GM12878 (cell line): ENCODE data around the gene DARS1. TPM values are rescaled to one million over a fixed set of nuclear protein-coding genes. Genes with fewer than 3 reads are reported as not detected.

Experiments used
- ATF2 ChIP-seq: IDR thresholded peaks from 2 replicates; pipeline ENCODE4 v1.6.1; 2012; ENCODE audit warnings: low read length, inconsistent platforms
- BHLHE40 ChIP-seq, 2 experiments: fragments of 450-650 bp in 1 of 2; IDR thresholded peaks; 2 replicates each; pipeline ENCODE4 v1.6.1; 2011 to 2017; ENCODE audit warnings: low read depth in 2 of 2, borderline replicate concordance in 1 of 2, improper control_type of control experiment in 1 of 2, low read length in 1 of 2, mild to moderate bottlenecking in 1 of 2
- CEBPZ ChIP-seq: fragments of 150-350 bp; IDR thresholded peaks from 2 replicates; pipeline ENCODE4 v1.6.1; 2016; ENCODE audit warnings: low read depth, low read length
- CTCF ChIP-seq, 3 experiments: IDR thresholded peaks in 2 of 3; conservative IDR thresholded peaks in 1 of 3; 2 replicates each; pipeline ENCODE4 v1.5.1; 2011; ENCODE audit warnings: low read depth in 3 of 3, low read length in 3 of 3, mild to moderate bottlenecking in 3 of 3, control low read depth in 2 of 3, moderate library complexity in 2 of 3, inconsistent platforms in 1 of 3, mixed read lengths in 1 of 3; ENCODE audit not compliant: control insufficient read depth in 2 of 3, insufficient read depth in 1 of 3; ENCODE audit errors: extremely low read depth in 1 of 3
- DPF2 ChIP-seq: fragments of 450-650 bp; IDR thresholded peaks from 2 replicates; pipeline ENCODE4 v1.6.1; 2017; ENCODE audit warnings: mild to moderate bottlenecking
- ETV6 ChIP-seq, 2 experiments: fragments of 450-650 bp in 1 of 2; IDR thresholded peaks in 1 of 2; conservative IDR thresholded peaks in 1 of 2; 2 replicates each; pipeline ENCODE4 v1.6.1; 2014; ENCODE audit warnings: antibody characterized with exemption in 1 of 2, borderline replicate concordance in 1 of 2, low read depth in 1 of 2, mild to moderate bottlenecking in 1 of 2, moderate library complexity in 1 of 2
- FOXK2 ChIP-seq: fragments of 450-650 bp; IDR thresholded peaks from 2 replicates; pipeline ENCODE4 v1.6.1; 2017; ENCODE audit warnings: mild to moderate bottlenecking, moderate library complexity
- HDAC6 ChIP-seq: fragments of 200-600 bp; sonication (generic); IDR thresholded peaks from one replicate; pipeline ENCODE4 v1.8.0; 2017; ENCODE audit warnings: antibody characterized with exemption; ENCODE audit not compliant: unreplicated experiment
- IRF5 ChIP-seq: fragments of 450-650 bp; IDR thresholded peaks from 2 replicates; pipeline ENCODE4 v1.6.1; 2017; ENCODE audit warnings: borderline replicate concordance
- KDM1A ChIP-seq: fragments of 200-600 bp; sonication (generic); IDR thresholded peaks from 2 replicates; pipeline ENCODE4 v1.6.1; 2016; ENCODE audit warnings: borderline replicate concordance
- NFIC ChIP-seq: IDR thresholded peaks from 2 replicates; pipeline ENCODE4 v1.6.1; 2012; ENCODE audit warnings: low read depth, mild to moderate bottlenecking, inconsistent platforms, low read length, moderate library complexity
- NKRF ChIP-seq: fragments of 450-650 bp; conservative IDR thresholded peaks from 2 replicates; pipeline ENCODE4 v1.6.1; 2017; ENCODE audit warnings: mild to moderate bottlenecking, moderate library complexity
- NR2F1 ChIP-seq: fragments of 450-650 bp; conservative IDR thresholded peaks from 2 replicates; pipeline ENCODE4 v1.6.1; 2017; ENCODE audit warnings: mild to moderate bottlenecking
- PAX8 ChIP-seq: fragments of 450-650 bp; IDR thresholded peaks from 2 replicates; pipeline ENCODE4 v1.6.1; 2017; ENCODE audit warnings: mild to moderate bottlenecking, moderate library complexity
- PKNOX1 ChIP-seq: fragments of 450-650 bp; IDR thresholded peaks from 2 replicates; pipeline ENCODE4 v1.6.1; 2016; ENCODE audit warnings: mild to moderate bottlenecking
- RFX5 ChIP-seq: IDR thresholded peaks from 2 replicates; pipeline ENCODE4 v1.6.1; 2011; ENCODE audit warnings: low read depth, low read length, improper control_type of control experiment
- TCF7 ChIP-seq: IDR thresholded peaks from 2 replicates; pipeline ENCODE4 v1.6.1; 2014; ENCODE audit warnings: antibody characterized with exemption, borderline replicate concordance
- ZNF24 ChIP-seq: fragments of 450-650 bp; IDR thresholded peaks from 2 replicates; pipeline ENCODE4 v1.6.1; 2017; ENCODE audit warnings: antibody characterized with exemption, mild to moderate bottlenecking
- polyA plus RNA-seq, 11 experiments: library from polyadenylated mRNA; depleted of rRNA in 4 of 11; unstranded in 6 of 11; stranded (reverse) in 5 of 11; fragments of >200 nt; fragmentation: Nextera tagmentation in 4 of 11; fragmentation: Illumina TruSeq in 1 of 11; extraction: Ambion mirVana in 4 of 11; extraction: Trizol in 1 of 11; gene quantifications; 1 replicate in 1 of 11; 2 replicates in 10 of 11; pipeline versions ENCODE4 v1.2.1 to v1.2.3, GENCODE V29; 2011 to 2016; ENCODE audit warnings: inconsistent platforms in 2 of 11, missing spikeins in 2 of 11, low read depth in 1 of 11
- total RNA-seq, 4 experiments: library from RNA; depleted of rRNA in 3 of 4; stranded (reverse); fragments of >200 nt in 3 of 4; fragmentation: Illumina TruSeq in 1 of 4; extraction: Trizol in 1 of 4; gene quantifications; 2 replicates each; pipeline versions ENCODE4 v1.2.1 to v1.2.3, GENCODE V29; 2013 to 2021

The DARS1 gene
- total and polyA plus RNA-seq, 10 of the 15 experiments (the other 5 are each of a cell fraction or from before 2014, with no cell fraction given): 91.0 to 387 (median 137) TPM

- TF ChIP-seq ATF2 (no peak), NKRF (no peak), KDM1A (no peak), FOXK2 (no peak), NFIC (no peak), CEBPZ (no peak), ETV6 (conservative IDR thresholded peaks at IDR 0.05 in 1 of 2, IDR thresholded peaks at IDR 0.05 in 1 of 2; ENCODE audit: borderline replicate concordance in 1 of 2, low read depth in 1 of 2) (no peak), RFX5 (no peak), BHLHE40 (IDR thresholded peaks at IDR 0.05; ENCODE audit: borderline replicate concordance in 1 of 2, low read depth in 2 of 2, low read length in 1 of 2) (peak in 1 of 2 experiments; percentile 15; a peak in 1 of 4 replicates), PKNOX1 (peak; percentile 94), IRF5 (no peak), PAX8 (no peak), CTCF (IDR thresholded peaks at IDR 0.05 in 2 of 3, conservative IDR thresholded peaks at IDR 0.05 in 1 of 3; ENCODE audit: control insufficient read depth in 2 of 3, extremely low read depth in 1 of 3, insufficient read depth in 1 of 3, low read depth in 3 of 3, low read length in 3 of 3) (no peak), DPF2 (0 out of 2 replicates have a peak, but pooled peaks have one; percentile 17), TCF7 (no peak), HDAC6 (no peak), ZNF24 (no peak), NR2F1 (no peak)
Observed at GRCh38 chr2:135962366-135963123, 22.9 kb downstream of the DARS1 start (continued).
